ENCODE measurements around the gene CD6. TPM values are rescaled to one million over a fixed set of nuclear protein-coding genes. Genes with fewer than 3 reads are reported as not detected.

The CD6 gene
- total RNA-seq, 1 experiment from 2014 or later: not detected

- no peak overlapping the region for H3K27ac ChIP-seq (ENCODE audit: insufficient read length, low read depth, low read length)
- no peak overlapping the region for H2BK15ac ChIP-seq (ENCODE audit: low read depth, low read length)
- H4K91ac ChIP-seq (ENCODE audit: insufficient read length, low read depth, low read length): no peak overlapping the region
- Mint-ChIP-seq H3K27me3 (ENCODE audit: low read depth) (peaks cover 92% of the 10 kb centered on the region), H3K27ac (0 out of 7 replicates have a peak overlapping the region, but pooled peaks of 1 of the 3 experiments have one; percentile 24), H3K4me1 (peaks cover 28 to 41% of the 10 kb centered on the region in 2 experiments), H3K36me3 (ENCODE audit: insufficient read depth in 1 of 3, low read depth in 3 of 3) (no peaks in the 10 kb centered on the region), H3K4me3 (peak overlapping the region; percentile 31 to 71; a peak in 4 of 5 replicates), H3K9me3 (no peaks in the 10 kb centered on the region; a peak in 1 of 5 replicates)
- no peak overlapping the region for H2BK5ac ChIP-seq (ENCODE audit: insufficient read length, low read length)
- H3K79me2 ChIP-seq (ENCODE audit: insufficient read depth, low read length): no peaks in the 10 kb centered on the region
- H3K4me1 ChIP-seq (ENCODE audit: insufficient read depth, low read length): no peaks in the 10 kb centered on the region; the same call in 1 of the 2 replicates
- peak overlapping the region; percentile 19 for H3K18ac ChIP-seq (ENCODE audit: insufficient read length, low read depth, low read length)
- no peak overlapping the region for H2AFZ ChIP-seq (ENCODE audit: low read length)
- peak; percentile 88 for DNase-seq
- H3K14ac ChIP-seq (ENCODE audit: insufficient read depth, low read length): no peak overlapping the region
- TF ChIP-seq, protein P1, sequence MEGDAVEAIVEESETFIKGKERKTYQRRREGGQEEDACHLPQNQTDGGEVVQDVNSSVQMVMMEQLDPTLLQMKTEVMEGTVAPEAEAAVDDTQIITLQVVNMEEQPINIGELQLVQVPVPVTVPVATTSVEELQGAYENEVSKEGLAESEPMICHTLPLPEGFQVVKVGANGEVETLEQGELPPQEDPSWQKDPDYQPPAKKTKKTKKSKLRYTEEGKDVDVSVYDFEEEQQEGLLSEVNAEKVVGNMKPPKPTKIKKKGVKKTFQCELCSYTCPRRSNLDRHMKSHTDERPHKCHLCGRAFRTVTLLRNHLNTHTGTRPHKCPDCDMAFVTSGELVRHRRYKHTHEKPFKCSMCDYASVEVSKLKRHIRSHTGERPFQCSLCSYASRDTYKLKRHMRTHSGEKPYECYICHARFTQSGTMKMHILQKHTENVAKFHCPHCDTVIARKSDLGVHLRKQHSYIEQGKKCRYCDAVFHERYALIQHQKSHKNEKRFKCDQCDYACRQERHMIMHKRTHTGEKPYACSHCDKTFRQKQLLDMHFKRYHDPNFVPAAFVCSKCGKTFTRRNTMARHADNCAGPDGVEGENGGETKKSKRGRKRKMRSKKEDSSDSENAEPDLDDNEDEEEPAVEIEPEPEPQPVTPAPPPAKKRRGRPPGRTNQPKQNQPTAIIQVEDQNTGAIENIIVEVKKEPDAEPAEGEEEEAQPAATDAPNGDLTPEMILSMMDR (conservative IDR thresholded peaks at IDR 0.05): no peak
- H3K9me3 ChIP-seq (ENCODE audit: control insufficient read depth, low read depth, low read length): no peaks in the 10 kb centered on the region
- no peak overlapping the region for H2BK12ac ChIP-seq (ENCODE audit: insufficient read length, low read depth, low read length)
- H3K79me1 ChIP-seq (ENCODE audit: insufficient read depth, low read depth, low read length, poor library complexity, severe bottlenecking): no peaks in the 10 kb centered on the region
- H3K56ac ChIP-seq (ENCODE audit: insufficient read length, low read depth, low read length): no peak overlapping the region
- H3K4me2 ChIP-seq (ENCODE audit: insufficient read depth, insufficient read length, low read length): peak overlapping the region; percentile 9
- no peak overlapping the region for H3K23ac ChIP-seq (ENCODE audit: insufficient read length, low read depth, low read length)
- H3K23me2 ChIP-seq (ENCODE audit: insufficient read length, low read depth, low read length, poor library complexity, severe bottlenecking): peaks cover 3% of the 10 kb centered on the region
- no peak overlapping the region for H3K4ac ChIP-seq (ENCODE audit: low read depth, low read length)
- no peak overlapping the region for H3T11ph ChIP-seq (ENCODE audit: low read length)
- H4K8ac ChIP-seq (replicated peaks; ENCODE audit: insufficient read length, low read depth, low read length): no peak overlapping the region
- H4K5ac ChIP-seq (ENCODE audit: insufficient read length, low read depth, low read length): no peak overlapping the region
- no CpG with 5 or more reads among the region's 14 CpGs for WGBS (ENCODE audit: extremely low coverage, insufficient read length, low lambda C conversion rate)
- H3K9ac ChIP-seq (ENCODE audit: extremely low read depth, insufficient read length, low read length): no peak overlapping the region
- peaks cover 3% of the 10 kb centered on the region; the same call in 1 of the 2 replicates for H3K27me3 ChIP-seq (ENCODE audit: insufficient read depth, low read length)
- no peak overlapping the region for H2AK5ac ChIP-seq (ENCODE audit: insufficient read length, low read length)
- no peak overlapping the region for H2BK20ac ChIP-seq (ENCODE audit: low read depth, low read length, poor library complexity, severe bottlenecking)
- H2BK120ac ChIP-seq (ENCODE audit: low read depth, low read length, poor library complexity, severe bottlenecking): no peak overlapping the region
- H4K20me1 ChIP-seq (ENCODE audit: control insufficient read depth, insufficient read depth, insufficient read length): no peaks in the 10 kb centered on the region
Measured at GRCh38 chr11:61021661-61022212, 50.3 kb downstream of the CD6 start.

All from H9 (cell line).